ENCODE results near the gene STAM. TPM values are rescaled to one million over a fixed set of nuclear protein-coding genes. Genes with fewer than 3 reads are reported as not detected.

STAM gene
- total RNA-seq, 1 donor from 2014 or later = 23.7 TPM

DNA sequence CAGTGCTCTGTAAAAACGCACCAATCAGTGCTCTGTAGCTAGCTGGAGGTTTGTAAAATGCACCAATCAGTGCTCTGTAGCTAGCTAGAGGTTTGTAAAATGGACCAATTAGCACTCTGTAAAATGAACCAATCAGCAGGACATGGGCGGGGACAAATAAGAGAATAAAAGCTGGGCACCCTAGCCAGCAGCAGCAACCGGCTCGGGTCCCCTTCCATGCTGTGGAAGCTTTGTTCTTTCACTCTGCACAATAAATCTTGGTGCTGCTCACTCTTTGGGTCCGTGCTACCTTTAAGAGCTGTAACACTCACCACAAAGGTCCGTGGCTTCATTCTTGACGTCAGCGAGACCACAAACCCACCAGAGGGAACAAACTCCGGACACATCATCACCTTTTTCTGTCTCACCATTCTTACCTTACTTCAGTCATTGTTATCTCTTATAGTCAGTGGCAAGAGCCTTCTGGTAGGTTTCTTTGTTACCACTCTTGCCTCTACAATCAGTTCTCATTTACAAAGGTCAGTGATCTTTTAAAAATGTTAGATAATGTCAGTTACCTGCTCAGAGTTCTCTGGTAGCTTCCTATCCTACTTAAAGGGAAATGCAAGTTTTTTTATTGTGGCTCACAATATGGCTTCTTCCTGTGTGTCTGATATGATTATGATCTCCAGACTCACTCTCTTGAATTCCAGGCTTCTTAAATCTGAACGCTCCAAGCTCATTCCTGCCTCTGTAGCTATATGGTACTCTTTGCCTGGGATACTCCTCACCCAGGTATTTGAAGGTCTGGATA, 4.5 kb downstream of the STAM start:
- no peak for DNase-seq

DNA sequence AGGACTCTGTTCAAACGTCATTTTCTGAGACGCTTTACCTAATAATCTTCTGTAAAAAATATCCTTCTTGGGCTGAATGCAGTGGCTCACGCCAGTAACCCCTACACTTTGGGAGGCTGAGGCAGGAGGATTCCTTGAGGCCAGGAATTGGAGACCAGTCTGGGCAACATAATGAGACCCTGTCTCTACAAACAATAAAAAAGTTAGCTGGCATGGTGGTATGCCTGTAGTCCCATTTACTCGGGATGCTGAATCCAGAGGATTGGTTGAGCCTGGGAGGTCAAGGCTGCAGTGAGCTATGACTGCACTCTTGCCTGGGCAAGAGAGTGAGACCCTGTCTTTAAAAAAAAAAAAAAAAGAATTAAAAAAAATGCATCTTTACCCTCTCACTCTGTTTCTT, 5.1 kb downstream of the STAM start:
- DNase-seq = no peak

DNA sequence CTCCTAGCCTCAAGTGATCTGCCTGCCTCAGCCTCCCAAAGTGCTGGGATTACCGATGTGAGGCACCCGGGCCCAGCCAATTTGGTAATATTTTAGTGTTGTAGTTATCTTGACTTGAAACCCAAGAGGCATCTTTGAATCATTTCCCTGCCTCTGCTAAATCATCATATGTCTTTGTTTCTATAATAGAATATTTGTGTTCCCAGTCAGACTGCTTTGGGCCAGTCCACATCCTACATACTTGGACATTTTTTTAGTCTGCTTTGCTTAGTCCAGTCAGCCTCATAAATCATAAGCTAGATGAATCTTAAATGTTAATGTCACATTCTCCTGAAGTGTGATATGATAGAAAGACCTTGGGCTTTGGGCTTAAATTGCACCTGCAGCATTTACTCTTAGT, 5.9 kb downstream of the STAM start:
- DNase-seq = no peak

DNA sequence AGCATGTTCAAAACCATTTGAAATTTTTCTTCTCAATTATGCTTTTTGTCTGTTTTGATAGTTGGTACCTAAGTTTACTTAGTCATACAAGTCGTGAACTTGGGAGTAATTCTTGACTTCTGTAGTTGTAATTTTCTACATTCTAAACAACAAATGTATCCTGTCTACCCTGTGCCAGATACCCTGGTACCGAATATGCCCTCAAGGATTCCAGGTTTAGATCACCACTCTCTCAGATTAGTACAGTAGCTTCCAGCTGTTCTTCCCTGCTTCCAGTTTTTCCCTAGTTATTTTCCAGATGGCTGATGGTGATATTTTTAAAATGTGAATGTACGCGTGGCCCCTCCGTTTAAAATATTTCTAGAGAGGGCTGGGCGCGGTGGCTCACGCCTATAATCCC, 6.5 kb downstream of the STAM start:
- no peak for DNase-seq

DNA sequence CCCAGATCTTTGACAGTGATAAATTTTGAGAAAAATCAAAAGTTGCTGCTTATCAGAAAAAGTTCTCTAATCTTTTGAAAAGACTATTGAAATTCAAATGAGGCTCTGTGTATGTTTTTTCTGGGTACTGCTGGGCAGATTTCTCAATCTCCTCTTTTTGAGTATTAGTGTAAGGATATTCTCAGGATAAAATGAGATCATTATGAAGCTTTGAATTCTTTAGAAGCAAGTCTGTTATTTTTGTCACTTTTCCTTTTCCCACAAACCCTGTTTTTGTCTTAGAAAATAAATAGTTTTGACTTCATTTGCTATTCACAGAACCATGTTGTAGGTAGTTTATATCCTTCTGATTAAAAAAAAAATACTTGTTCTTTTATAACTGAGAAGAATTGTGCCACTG, 7.9 kb downstream of the STAM start:
- no peak for DNase-seq

DNA sequence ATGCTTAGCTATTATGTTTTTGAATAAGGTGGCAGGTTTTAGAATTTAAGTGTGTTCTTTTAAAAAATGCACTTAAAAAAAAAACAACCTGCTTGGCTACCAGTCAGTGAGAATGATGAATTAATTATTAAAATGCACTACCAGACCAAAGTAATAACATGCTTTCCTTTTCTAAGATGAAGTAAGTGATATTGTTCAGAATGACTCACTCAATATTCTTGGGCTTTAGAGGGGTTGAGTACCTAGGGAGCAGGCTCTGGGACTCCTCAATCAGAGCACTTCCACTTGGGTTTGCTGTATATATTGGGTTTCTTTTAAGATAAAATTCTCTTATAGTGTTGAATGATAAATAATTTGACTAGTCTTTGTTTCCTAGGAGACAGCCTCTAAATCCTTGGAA, 8.6 kb downstream of the STAM start:
- no peak for DNase-seq

DNA sequence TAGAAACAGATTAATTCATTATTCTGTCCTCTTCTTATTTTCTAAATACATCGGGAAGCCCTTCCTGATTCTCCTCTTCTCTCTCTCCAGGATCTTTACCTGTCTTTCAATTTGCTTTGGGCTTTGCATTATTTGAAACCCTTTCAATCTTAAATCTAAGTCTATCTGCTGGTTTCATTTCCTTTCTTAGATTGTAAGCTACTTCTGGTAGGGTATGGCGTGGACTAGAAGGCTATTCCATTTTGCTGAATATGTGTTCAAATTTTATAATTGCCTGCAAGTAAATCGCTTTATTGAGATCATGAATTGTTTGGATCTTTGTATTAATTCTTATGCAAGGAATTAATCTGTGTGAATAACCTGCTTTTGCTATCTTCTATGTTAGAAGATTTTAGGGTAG, 11.1 kb downstream of the STAM start:
- no peak for DNase-seq

DNA sequence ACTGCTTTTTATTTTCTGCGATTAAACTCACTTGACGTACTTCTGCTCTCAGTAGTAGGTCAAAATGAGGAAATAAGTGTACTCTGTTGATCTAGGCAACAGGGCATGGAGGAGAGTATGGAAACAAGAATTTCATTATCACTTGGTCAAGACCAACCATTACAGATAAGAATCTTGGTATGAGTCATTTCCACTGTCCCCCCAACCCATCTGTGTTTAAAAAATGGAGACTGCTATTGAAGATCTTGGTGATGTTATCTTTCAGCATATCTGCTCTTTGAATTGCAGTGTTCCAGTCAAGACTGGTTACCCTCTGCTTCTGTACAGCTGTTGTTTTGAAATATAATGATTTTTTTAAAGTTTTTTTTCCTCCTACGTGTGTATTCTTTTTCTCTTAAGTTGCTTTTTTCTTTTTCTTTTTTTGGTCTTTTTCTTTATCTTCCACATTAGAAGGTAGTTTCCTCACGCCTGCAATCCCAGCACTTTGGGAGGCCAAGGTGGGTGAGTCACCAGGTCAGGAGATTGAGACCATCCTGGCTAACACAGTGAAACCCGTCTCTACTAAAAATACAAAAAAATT, 11.7 kb downstream of the STAM start:
- no peak for DNase-seq

DNA sequence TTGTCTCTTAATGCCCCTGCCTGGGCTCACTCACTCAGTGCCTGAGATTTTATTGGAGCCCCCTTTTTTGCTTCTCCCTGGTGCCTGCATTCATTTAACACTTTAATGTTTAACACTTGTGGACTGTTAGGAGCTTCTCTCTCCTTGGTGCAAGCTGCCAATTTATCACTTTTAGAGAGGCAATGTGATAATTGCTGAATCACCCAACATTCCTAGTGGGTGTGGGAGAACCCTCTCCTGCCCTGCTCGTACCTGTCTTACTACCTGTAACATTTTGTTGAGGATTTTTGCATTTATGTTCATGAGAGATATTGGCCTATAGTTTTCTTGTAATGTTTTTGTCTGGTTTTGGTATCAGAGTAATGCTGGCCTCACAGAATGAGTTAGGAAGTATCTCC, 13.2 kb downstream of the STAM start:
- DNase-seq = no peak

DNA sequence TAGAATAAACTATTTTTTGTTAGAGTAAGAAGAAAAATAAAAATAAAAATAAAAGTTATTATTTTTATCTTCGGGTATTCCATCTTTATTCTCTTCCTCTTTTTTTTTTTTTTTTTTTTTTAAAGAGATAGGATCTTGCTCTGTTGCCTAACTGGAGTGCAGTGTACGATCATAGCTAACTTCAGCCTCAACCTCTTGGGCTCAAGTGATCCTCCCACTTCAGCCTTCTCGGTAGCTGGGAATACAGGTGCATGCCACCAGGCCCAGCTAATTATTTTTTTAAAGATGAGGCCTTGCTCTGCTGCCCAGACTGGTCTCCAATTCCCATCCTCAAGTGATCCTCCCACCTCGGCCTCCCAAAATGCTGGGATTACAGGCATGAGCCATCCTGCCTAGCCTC, 15.4 kb downstream of the STAM start:
- no peak for DNase-seq

DNA sequence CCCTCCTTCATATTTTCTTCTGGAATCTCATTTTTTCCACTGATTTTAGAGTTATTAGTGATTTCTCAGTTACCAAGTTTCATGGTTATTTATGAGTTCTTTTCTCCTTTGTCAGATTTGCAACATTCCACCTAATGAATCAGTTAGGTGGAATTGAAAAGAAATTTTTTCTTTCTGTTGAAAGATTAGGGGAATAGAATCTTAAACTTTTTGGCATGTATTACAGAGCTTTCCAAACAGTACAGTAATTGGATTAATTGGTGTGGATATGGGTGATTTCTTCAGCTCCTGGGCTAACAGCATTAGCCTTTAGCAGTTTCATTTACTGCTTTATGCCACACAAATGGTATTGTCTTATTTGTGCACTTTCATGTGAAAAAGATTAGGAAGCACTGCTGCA, 17.0 kb downstream of the STAM start:
- DNase-seq = no peak

DNA sequence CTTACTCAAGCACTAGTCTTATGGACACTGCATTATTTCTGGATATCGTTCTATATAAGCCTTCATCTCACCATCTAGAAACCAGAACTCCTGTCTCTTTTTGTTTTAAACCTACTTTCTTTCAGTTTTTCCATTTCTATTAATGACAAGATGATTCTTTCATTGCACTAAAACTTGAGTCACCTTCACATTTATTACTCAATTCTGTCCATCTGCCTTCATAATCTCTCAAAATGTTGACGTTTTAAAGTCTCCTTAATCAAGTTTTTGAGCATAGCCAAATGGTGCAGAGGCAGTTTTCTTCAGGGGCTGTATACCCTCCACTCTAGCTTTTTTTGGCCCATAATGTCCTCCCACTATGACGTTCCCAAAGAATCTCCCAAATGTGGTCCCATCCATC, 17.6 kb downstream of the STAM start:
- no peak for DNase-seq

DNA sequence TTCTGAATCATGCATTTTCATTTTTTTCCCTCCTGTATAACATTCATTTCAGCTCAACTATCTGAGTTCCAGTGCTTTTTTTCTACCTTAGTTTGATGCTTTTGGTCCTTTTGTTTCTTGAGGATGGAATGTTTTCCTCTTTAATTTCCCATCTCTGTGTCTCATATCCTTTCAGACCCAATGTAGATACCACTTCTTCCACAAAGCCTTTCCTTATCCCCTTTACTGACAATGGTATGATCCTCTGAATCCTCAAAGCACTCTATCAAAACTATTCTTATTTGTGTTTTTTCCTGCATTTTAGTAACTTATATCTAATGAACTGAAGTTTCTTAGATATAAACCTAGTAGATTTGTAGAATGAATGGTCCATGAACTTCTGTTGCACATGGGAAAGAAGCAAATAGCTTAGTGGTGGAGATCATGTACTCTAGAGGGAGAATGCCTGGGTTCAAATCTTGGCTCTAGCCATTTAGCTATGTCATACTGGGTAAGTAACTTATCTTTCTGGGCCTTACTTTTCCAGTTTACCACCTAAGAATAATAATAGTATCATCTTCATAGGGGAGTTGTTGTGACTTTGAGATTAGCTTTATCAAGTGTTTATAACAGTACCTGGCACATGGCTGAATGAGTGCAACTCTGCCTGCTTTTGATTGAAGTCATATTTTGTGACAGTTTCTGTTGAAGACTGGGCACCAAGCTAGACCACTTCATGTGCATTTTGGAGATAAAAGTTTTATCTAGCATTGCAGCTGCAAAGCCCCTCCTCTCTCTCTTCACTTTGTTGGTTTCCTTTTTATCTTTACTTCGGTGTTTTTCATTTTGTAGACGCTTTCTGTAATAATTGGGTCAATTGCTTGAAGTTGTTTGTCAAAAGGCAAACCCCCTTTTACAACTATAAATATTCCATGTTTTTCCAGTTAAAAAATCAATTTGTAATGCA, 18.5 kb downstream of the STAM start:
- no peak for DNase-seq

DNA sequence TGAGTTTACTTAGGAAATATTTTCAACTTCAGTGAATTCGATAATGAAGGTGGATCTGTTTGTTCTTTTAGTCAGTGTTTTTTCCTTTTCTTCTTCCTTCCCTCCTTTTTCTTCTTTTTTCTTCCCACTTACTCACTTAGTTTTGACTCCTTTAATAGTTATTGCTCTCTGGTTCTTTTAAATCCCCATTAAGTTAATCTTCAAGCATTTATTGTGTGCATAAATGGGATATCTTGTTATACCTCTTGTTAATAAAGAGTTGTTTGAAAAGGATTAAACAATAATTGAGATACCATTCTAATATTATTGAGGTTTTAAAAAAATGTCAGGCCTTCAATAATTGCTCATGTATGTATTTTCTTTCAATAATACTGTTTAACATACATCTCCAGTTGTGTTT, 19.5 kb downstream of the STAM start:
- no peak for DNase-seq

DNA sequence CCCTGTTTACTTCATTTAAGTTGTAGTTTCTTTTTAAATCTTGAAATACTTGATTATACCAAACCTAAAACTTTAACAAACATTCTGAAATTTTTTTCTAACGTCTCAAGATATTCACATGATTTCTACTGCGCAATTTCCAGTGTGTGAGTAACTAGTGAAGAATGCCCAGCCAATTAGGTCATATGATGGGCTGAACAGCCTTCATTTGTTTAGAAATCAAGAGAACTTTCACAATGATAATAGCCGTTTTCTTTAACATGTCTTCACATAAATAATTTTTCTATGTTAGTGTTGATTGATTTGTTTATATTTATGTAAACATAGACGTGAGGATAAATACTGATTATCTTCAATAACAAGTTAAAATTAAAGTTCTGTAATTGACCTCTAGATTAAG, 21.8 kb downstream of the STAM start:
- no peak for DNase-seq

DNA sequence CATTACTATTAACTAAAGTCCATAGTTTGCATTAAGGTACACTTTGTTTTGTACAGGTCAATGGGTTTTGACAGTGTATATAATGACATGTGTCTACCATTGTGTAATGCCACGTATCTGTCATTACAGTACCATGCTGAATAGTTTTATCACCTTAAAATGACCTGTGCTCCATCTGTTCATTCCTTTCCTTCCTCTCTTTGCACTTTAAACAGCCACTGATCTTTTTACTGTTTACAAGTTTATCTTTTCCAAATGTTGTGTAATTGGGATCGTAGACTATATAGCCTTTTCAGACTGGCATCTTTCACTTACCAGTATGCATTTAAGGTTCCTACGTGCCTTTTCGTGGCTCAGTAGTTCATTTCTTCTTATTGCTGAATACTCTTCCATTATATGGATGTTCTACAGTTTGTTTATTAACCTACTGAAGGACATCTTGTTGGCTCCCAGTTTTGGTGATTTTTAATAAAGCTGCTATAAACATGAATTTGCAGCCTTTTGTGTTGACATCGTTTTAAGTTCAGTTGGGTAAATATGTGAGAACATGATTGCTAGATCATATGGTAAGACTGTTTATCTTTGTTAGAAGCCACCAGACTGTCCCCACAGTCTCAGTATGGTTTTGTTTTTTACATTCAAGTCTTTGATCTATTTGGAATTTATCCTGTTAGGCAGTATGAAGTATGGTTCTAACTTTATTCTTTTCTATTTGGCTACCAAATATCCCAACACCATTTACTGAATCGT, 24.7 kb downstream of the STAM start:
- no peak for DNase-seq

DNA sequence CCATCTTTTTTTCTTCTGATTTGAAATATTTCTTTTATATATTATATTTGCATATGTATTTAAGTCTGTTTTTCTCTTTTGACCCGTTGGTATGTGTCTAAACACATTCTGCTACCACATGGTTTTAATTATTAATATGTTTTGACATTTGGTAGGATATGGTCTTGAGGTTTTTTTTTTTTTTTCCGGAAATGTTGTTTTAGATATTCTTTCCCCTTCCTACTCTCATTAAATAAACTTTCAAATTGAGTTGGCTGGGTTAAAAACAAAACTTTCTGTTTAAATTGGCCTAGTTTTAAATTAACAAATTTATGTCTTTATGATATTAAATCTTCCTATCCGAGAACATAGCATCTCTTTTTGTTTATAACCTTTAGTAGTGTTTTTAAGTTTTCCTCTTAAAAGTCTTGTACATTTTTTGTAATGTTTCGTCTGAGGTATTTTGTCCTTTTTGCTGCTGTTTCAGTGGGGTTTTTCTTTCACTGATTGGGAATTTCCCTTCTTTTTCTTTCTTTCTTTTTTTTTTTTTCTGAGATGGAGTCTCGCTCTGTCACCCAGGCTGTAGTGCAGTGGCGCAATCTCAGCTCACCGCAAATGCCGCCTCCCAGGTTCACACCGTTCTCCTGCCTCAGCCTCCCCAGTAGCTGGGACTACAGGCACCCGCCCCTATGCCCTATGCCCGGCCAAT, 25.4 kb downstream of the STAM start:
- DNase-seq = no peak

DNA sequence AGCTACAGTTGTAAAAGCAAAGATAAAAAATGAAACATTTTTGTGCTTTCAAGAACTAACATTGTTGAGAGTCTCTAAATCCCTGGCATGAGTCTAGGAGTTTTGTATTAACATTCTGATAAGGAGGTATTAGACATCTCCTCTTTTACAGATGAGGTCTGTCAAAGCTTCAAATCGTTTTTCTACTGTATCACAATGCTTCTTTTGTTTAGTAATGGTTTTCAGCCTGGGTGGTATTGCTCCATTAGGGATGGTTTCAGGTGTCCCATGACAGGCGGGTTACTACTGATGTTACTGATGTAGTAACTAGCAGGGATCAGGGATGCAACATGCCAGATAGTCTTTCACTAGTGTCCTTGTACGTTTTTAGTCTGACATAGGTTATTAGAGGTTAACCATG, 27.4 kb downstream of the STAM start:
- DNase-seq = no peak

DNA sequence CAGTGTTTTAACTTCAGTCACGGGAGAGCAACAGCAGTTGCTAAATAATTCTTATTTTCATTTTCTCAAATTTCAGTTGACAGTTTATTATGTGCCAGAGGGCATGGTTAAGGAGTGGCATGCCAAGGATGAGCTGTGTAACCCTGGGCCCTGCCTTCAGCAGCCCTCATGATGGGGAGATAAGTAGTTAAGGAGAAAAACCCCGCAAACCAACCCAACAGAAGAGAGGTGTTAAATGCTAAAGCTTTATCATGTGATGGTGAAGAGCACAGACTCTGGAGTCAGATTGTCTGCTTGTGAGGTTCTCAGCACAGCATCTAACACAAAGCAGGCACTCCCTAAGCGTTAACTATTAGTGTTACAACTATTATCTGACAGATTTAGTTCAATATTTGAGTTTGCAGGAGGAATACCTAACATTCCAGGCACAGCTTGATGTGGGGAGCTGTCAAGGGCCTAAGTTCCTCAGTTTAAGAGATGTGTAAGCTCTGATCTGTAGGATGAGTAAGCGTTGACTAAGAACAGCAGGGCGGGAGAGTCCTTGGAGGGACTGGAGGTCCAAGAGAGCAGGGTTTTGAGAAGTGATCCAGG, 29.6 kb downstream of the STAM start:
- DNase-seq = no peak

DNA sequence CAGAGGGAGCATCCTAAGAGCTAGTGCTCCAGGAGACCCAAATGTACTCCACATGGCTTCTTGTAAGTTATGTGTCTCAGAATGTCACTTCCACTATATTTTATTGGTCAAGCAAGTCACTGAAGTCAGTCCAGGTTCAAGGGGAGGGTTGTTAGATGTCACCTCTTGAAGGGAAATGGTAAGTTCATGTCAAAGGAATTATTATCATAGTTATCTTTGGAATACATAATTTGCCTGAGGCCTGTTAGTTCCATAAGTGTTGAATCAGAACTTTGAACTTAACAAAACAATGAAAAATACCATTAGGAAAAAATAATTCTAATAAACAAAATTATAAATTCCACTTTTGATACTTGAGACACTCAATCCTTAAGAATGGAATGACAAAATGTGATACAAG, 30.6 kb downstream of the STAM start:
- DNase-seq = no peak

DNA sequence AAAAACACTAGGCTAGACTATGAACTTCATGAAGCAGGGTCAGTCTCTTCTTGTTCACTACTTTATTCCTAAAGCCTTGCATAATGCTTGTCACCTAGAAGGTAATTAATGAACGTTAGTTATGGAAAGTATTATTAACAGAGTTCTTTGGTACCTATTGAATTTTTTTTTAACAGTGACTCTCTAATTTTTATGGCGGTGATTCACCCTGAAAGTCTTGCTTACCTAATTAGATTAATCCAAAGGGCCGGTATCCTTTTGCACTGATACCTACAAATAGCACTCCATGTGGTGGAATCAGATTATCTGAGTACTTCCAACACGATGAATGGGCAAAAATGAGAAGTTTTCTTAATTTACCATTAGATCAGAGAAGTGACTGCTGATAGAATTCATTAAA, 31.7 kb downstream of the STAM start:
- no peak for DNase-seq

DNA sequence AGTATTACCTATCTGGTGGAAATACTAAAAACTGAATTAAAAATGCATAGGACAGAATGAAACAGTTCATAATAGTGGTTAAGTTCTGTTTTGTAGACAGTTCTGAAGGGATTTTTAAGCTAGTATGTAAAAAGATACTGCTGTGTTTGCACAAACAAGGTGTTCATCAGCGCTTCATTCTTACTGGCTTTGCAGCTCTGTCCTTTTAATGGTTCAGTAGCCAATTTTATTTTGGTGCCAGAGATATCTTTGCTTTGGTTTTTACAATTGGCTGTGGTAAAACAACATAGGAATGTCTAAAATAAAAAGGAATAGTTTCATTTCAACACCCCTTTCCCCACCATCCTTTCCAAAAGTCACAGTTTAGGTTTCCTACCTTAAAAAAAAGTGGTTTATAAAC, 33.0 kb downstream of the STAM start:
- no peak for DNase-seq

Data from tongue (tissue), 2 donors.